Prostate gland (tissue), 2 donors: ENCODE measurements around the gene RABGEF1.

ENCODE experiments used
- CTCF ChIP-seq, 4 experiments: fragments of 200-600 bp in 2 of 4; fragments of 450-650 bp in 2 of 4; sonication (generic) in 2 of 4; IDR thresholded peaks; 1 replicate in 3 of 4; 2 replicates in 1 of 4; pipeline ENCODE4 v1.5.1; 2016 to 2019; ENCODE audit warnings: antibody characterized with exemption in 4 of 4, mild to moderate bottlenecking in 2 of 4, moderate library complexity in 2 of 4
- POLR2A ChIP-seq: fragments of 450-650 bp; IDR thresholded peaks from one replicate; pipeline ENCODE4 v1.6.1; 2016; ENCODE audit warnings: antibody characterized with exemption, mild to moderate bottlenecking
- POLR2AphosphoS5 ChIP-seq: sonication (generic); formaldehyde crosslinking; IDR thresholded peaks from one replicate; pipeline ENCODE4 v1.6.1; 2017; ENCODE audit warnings: antibody characterized with exemption

GRCh38 chr7:66747881-66748511 lies 7.5 kb downstream of the RABGEF1 start:
- TF ChIP-seq CTCF (IDR thresholded peaks at IDR 0.05) (no peak), POLR2A (no peak), POLR2AphosphoS5 (no peak)
